SJSA1 (cell line): Measurements from ENCODE around the gene NUTM2D. TPM values are rescaled to one million over a fixed set of nuclear protein-coding genes. Genes with fewer than 3 reads are reported as not detected.
"Not testable (repeated sequence)": the region's sequence is repeated elsewhere in the genome, so short reads cannot be mapped to it uniquely, and the experiment has no call there.

Source experiments
- DNase-seq, 2 experiments: peaks; one replicate each; pipeline ENCODE4 v3.0.0-alpha.2; 2015 to 2020; ENCODE audit warnings: low spot score in 2 of 2, low read depth in 1 of 2
- H3K27ac ChIP-seq: fragments of 250-450 bp; sonication (Bioruptor Pico); 2 replicates; pipeline ENCODE4 v1.5.1; 2020; ENCODE audit warnings: mild to moderate bottlenecking, moderate library complexity
- H3K27me3 ChIP-seq: fragments of 250-450 bp; sonication (Bioruptor Pico); replicated peaks from 2 replicates; pipeline ENCODE4 v1.5.1; 2020; ENCODE audit warnings: mild to moderate bottlenecking, moderate library complexity
- H3K36me3 ChIP-seq: fragments of 250-450 bp; sonication (Bioruptor Pico); 2 replicates; pipeline ENCODE4 v1.5.1; 2020; ENCODE audit warnings: mild to moderate bottlenecking
- H3K4me1 ChIP-seq: fragments of 250-450 bp; sonication (Bioruptor Pico); replicated peaks from 2 replicates; pipeline ENCODE4 v1.6.1; 2021; ENCODE audit warnings: mild to moderate bottlenecking
- H3K4me3 ChIP-seq: fragments of 250-450 bp; sonication (Bioruptor Pico); 2 replicates; pipeline ENCODE4 v1.5.1; 2020; ENCODE audit warnings: mild to moderate bottlenecking
- H3K9me3 ChIP-seq: fragments of 250-450 bp; sonication (Bioruptor Pico); replicated peaks from 2 replicates; pipeline ENCODE4 v1.5.1; 2020; ENCODE audit warnings: mild to moderate bottlenecking
- total RNA-seq: library from RNA; depleted of rRNA; stranded (reverse); fragments of >200 nt; shearing (Covaris generic); gene quantifications from 2 replicates; pipeline ENCODE4 v1.2.3, GENCODE V29; 2014

Gene NUTM2D
- total RNA-seq, 1 experiment from 2014 or later: 2.0 TPM

DNA sequence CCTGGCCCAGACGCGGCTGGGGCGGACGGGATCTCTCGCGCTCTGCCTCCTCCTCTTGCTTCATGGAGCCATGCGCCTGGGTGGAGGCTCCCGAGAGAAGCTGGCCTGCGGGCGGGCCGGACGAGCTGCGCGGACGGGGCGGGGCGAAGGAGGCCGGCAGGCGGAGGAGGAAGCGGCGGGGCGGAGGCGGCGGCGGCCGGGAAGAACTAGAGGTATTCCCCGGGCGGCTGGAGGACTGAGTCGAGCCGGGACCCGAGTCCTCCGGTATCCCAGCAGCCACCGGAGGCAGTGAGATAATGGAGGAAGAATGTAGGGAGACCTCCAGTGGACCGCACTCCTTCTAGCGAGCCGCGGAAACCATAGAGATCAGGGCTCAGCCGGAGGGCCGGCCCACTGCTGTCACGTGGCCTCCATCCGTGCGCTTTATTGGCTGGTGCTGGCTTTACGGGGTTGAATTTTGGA lies 15.3 kb upstream of the NUTM2D start:
- H3K36me3 ChIP-seq, H3K4me1 ChIP-seq, H3K27me3 ChIP-seq, H3K9me3 ChIP-seq: not testable (repeated sequence)
- peak; percentile 83 to 88 for DNase-seq
- Histone ChIP-seq H3K4me3 (peak overlapping the region; percentile 49), H3K27ac (peak overlapping the region; percentile 59)

DNA sequence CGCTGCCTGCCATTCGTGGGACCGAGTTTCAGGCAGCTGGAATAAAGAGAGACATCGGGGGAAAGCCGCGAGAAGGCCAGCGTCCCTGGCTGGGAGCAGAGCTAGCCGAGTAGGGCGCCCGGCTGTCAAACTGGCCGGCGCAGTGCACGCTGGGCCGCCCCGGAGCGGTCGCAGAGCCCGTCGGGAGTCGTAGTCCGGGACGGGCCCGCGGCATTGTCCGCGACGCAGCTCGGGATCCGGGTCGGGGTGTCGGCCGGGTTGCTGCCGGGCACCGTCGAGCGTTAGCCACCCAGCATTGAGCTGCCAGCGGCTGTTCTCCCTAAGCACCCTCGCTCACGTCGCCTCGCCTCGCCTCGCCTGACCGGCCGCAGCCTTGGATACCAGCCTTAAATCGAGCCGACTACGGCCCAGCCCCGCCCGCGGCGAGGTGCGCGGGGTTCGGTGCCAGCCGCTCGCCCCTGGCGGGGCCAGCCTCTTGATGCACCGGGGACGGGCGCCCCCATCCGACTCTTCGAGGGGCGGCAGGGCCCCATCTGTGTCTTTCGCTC lies 14.8 kb upstream of the NUTM2D start:
- not testable (repeated sequence) for H3K9me3 ChIP-seq

DNA sequence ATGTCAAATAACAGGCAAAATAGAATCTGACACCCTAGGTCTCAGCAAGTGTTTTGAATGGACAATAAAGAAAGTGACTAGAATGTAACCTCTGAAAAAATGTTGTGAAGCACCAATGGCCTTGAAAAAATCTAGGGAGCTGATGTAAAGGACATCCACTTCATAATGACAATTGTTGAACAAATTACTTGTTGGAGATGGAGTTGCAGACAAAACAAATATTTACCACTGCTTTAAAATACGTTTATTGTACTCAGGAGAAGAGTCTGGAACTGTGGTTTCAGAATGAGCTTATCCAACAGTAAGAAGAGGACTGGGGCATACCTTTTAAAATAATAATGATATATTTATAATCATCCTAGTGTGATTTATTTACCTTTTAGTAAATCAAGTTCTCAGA lies 11.8 kb upstream of the NUTM2D start:
- not testable (repeated sequence) for DNase-seq, H3K36me3 ChIP-seq, H3K9me3 ChIP-seq, H3K4me1 ChIP-seq, H3K27me3 ChIP-seq, H3K27ac ChIP-seq, H3K4me3 ChIP-seq

More for the DNA sequence above, 14.8 kb upstream of the NUTM2D start:
- H3K4me3 ChIP-seq: peak overlapping the region; percentile 49
- peak; percentile 80 to 87 for DNase-seq
- not testable (repeated sequence) for H3K36me3 ChIP-seq, H3K4me1 ChIP-seq, H3K27me3 ChIP-seq
- peak overlapping the region; percentile 59 for H3K27ac ChIP-seq

DNA sequence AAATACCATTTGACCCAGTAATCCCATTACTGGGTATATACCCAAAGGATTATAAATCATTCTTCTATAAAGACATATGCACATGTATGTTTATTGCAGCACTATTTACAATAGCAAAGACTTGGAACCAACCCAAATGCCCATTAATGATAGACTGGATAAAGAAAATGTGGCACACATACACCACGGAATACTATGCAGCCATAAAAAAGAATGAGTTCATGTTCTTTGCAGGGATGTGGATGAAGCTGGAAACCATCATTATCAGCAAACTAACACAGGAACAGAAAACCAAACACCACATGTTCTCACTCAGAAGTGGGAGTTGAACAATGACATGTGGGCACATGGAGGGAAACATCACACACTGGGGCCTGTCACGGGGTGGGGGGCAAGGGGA lies 7.4 kb upstream of the NUTM2D start:
- H3K27me3 ChIP-seq, DNase-seq, H3K36me3 ChIP-seq, H3K4me3 ChIP-seq, H3K4me1 ChIP-seq, H3K9me3 ChIP-seq, H3K27ac ChIP-seq: not testable (repeated sequence)

DNA sequence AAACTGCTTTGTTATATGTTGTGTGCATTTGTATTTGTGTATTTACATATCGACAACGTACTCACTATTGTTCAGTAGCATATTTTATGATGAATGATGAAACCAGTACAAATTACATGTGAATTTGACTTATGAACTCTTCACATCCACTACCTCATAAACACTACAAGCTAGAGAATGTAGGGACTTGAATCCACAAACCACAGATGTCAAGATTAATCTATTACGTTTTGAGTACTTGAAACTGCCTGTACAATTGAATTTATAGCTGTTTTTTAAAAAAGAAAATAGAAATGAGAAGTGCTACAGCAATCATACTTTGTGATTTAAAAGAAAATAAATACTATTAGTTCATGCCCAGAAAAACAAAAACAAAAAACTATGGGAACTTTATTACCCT lies 4.7 kb upstream of the NUTM2D start:
- not testable (repeated sequence) for H3K27me3 ChIP-seq, H3K4me1 ChIP-seq, H3K27ac ChIP-seq, H3K4me3 ChIP-seq, H3K9me3 ChIP-seq, H3K36me3 ChIP-seq, DNase-seq

DNA sequence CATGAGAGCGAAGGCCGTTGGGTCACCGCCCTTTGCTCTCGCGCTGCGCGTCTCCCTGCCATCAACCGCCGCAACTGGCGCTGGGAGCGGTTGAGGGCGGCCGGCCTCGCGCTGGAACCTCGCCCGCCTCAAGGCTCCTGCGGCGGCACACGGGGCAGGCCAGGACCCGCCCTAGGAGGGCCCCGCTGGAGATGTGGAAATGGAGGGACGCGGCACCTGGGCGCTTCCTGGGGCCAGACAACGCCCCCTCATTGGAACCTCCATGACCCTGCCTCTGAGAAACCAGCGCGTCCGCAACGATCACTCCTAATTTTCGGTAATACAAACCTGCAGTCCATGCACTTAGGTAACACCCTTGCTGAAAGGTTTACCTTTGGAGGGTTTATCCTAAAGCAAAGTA lies 2.4 kb upstream of the NUTM2D start:
- not testable (repeated sequence) for H3K36me3 ChIP-seq, DNase-seq, H3K27ac ChIP-seq, H3K9me3 ChIP-seq, H3K4me3 ChIP-seq, H3K4me1 ChIP-seq, H3K27me3 ChIP-seq

DNA sequence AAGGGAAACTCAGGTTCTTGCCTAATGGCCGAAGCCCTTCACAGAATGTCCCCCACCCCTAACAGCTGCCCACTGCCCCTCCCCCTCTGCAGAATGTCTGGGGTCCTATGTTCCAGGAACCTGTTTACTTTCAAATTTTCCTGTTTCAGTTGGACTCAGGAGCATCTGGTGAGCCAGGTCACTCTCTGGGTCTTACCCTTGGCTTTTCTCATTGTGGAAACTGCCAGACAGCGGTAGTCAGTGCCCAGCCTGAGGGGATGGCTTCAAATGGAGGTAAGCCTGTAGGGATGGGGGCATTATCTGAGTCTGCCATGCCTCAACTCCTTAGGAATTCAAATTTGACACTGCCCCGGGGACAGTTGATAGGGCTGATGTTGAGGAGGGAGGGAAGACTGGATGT lies 615 bp downstream of the NUTM2D start:
- not testable (repeated sequence) for DNase-seq, H3K27ac ChIP-seq, H3K9me3 ChIP-seq, H3K27me3 ChIP-seq, H3K36me3 ChIP-seq, H3K4me3 ChIP-seq, H3K4me1 ChIP-seq

DNA sequence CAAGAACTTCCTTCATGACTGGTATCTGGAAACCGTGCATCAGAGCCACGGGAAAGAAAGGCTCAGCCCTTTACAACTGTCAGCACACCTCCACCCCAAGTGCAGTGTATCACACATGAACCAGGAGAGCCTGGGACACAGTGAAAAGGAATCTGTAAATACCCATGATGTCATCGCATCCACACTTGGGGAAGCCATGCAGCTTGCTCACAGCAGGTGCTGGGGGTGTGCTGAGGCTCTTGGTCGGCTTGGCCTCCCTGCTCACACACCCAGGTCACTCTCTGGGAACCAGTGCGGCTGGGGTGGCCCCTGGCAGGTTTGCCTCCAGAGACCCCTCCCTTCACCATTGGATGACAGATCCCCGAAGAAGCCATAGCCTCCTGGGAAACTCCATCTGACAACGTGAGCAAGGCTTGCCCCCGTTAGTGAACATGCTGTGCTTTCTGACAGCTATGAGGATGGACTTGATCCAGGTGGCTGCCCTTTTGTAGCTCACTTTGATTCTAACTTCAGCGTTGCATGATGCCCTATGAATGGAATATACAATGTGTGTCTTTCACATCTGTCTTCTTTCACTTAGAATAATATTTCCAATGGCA lies 12.1 kb downstream of the NUTM2D start:
- not testable (repeated sequence) for H3K36me3 ChIP-seq, H3K27ac ChIP-seq, H3K27me3 ChIP-seq, H3K4me1 ChIP-seq, H3K9me3 ChIP-seq, DNase-seq, H3K4me3 ChIP-seq

DNA sequence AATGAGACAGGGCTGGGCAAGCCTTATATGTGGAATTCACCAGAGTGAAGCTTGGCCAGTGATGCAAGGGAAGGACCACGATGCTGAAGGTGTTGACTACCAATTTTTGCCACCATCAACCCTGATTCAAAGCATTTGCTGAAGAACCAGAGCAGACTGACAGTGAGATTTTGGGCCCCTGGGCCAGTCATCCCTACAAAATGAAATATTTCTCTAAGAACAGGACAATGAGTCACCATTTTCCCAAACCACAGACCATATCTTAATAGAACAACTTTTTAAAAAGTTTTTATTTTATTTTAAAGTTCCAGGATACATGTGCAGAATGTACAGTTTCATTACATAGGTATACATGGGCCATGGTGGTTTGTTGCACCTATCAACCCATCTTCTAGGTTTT lies 16.5 kb downstream of the NUTM2D start:
- DNase-seq: not testable (repeated sequence)

DNA sequence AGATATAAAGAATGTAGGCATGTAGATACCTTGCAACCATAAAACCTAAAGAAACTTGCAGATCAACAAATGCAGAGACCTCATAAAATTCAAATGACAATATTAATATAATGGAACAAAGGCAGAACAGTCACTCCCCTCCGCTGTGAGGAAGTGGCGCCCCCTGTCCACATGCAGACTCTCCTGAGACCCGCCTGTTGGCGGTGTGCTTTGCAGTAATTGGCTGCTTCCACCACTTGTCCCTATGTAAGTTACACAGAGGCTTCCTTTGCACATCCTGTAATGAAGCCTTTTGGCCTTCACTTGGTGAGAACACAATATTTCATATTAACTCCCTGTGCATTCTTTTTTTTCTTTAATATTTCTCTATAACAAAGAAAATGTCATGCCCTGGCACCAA lies 21.6 kb downstream of the NUTM2D start:
- not testable (repeated sequence) for DNase-seq, H3K4me1 ChIP-seq

More for the DNA sequence above, 16.5 kb downstream of the NUTM2D start:
- H3K36me3 ChIP-seq, H3K27ac ChIP-seq, H3K9me3 ChIP-seq, H3K4me1 ChIP-seq, H3K4me3 ChIP-seq, H3K27me3 ChIP-seq: not testable (repeated sequence)

DNA sequence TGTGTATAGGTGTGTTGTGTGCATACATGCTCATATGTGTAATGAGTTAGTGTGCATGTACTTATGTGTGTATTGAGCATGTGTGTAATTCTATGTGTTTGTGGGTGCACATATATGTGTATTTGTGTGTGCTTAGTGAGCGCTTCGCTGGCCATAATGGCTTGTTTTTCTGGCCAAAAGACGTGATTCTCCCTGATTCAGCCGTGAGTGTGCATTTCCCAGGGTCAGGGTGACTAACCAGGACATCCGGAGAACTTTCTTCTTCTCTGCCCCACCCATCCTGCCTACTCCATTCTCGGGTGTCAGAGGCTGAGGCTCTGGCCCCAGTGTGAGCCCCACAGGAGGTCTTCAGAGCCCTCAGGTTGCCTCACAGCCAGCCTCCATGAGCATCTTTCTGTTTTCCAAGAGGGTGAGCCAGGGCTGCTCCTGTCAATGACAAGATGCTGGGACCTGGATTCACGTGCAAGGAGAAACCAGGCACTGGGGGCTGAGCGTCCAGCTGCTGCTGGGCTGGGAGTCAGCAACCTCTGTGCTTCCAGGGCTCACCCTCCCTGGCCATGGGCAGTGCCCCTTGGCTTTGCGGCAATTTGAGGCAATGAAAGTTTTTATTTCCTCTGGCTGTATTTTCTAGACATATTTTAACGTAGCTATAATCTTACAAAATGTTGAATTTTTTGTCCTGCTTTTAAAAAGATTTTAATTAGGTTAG lies 25.8 kb downstream of the NUTM2D start:
- DNase-seq, H3K9me3 ChIP-seq, H3K36me3 ChIP-seq, H3K4me3 ChIP-seq, H3K27me3 ChIP-seq, H3K27ac ChIP-seq, H3K4me1 ChIP-seq: not testable (repeated sequence)

More for the DNA sequence above, 21.6 kb downstream of the NUTM2D start:
- H3K4me3 ChIP-seq, H3K36me3 ChIP-seq, H3K27ac ChIP-seq, H3K9me3 ChIP-seq, H3K27me3 ChIP-seq: not testable (repeated sequence)

DNA sequence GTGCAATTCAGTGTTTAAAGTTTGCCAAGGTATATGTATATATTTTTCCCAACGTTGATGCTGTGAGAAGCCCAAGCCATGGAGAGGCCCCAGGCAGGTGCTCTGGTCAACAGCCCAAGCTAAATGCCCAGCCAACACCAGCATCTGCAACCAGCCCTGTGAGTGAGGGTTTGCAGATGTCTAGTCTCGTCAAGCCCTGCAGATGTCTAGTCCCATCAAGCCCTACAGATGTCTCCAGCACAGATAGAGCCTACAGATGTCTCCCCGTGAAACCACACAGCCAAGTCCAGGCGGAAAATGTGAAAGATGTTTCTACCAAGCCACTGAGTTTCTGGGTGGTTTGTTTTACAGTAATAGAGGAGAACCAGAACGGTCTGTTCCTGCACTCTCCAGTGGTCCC lies 26.7 kb downstream of the NUTM2D start:
- H3K9me3 ChIP-seq, H3K4me3 ChIP-seq, H3K27ac ChIP-seq, H3K4me1 ChIP-seq, DNase-seq, H3K36me3 ChIP-seq, H3K27me3 ChIP-seq: not testable (repeated sequence)

DNA sequence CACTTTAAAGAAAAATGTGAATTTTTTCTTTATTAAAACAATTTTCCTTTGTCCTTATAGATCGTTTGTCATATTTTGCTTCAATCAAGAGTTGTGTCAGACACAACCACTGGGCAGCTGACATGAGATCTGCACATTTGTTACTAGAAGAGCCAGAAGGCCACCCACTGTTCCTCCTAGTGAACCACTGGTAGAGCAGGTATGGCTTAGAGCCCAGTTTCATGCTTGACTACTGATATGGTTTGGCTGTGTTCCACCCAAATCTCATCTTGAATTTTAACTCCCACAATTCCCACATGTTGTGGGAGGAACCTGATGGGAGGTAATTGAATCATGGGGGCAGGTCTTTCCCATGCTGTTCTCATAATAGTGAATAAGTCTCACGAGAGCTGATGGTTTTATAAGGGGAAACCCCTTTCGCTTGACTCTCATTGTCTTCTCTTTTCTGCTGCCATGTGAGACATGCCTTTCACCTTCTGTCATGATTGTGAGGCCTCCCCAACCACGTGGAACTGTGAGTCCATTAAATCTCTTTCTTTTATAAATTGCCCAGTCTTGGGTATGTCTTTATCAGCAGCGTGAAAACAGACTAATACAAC lies 28.3 kb downstream of the NUTM2D start:
- H3K27me3 ChIP-seq, H3K4me3 ChIP-seq, H3K4me1 ChIP-seq, H3K27ac ChIP-seq, H3K9me3 ChIP-seq, H3K36me3 ChIP-seq, DNase-seq: not testable (repeated sequence)

DNA sequence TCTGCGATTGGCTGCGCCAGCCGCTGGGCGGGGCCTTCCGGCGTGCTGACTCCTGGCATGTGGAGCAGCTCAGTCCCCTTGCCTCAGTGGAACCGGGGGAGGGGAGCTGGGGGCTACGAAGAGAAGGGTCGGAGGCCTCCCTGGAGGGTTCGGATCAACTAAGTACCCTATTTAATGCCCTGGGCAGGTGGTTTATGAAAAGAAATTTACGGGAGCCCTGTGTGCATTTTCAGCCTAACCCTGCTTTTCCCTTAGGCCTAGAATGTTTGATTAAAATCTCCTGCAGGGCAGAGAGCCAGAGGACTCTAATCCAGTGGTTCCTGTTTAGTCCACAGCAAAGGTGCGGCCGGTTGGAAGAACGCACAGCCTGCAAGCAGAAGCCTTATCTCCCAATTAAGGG lies 33.8 kb downstream of the NUTM2D start:
- not testable (repeated sequence) for H3K36me3 ChIP-seq, H3K4me1 ChIP-seq, DNase-seq, H3K27me3 ChIP-seq, H3K4me3 ChIP-seq, H3K9me3 ChIP-seq, H3K27ac ChIP-seq
